Stimulated activated CD8-positive, alpha-beta memory T cell treated with anti-CD3 and anti-CD28 coated beads, Interleukin-7, amount 100 ng/mL, for 1 hour (primary cell): ENCODE data around the gene IER3.
A peak's percentile ranks its signal among the peaks of the same experiment; 100 is the strongest.

Experiments
- DNase-seq, 2 donors: peaks; one replicate each; pipeline ENCODE4 v3.0.0-alpha.2; 2020; ENCODE audit warnings: low read depth in 2 of 2

IER3 gene, protein sequence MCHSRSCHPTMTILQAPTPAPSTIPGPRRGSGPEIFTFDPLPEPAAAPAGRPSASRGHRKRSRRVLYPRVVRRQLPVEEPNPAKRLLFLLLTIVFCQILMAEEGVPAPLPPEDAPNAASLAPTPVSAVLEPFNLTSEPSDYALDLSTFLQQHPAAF

DNA sequence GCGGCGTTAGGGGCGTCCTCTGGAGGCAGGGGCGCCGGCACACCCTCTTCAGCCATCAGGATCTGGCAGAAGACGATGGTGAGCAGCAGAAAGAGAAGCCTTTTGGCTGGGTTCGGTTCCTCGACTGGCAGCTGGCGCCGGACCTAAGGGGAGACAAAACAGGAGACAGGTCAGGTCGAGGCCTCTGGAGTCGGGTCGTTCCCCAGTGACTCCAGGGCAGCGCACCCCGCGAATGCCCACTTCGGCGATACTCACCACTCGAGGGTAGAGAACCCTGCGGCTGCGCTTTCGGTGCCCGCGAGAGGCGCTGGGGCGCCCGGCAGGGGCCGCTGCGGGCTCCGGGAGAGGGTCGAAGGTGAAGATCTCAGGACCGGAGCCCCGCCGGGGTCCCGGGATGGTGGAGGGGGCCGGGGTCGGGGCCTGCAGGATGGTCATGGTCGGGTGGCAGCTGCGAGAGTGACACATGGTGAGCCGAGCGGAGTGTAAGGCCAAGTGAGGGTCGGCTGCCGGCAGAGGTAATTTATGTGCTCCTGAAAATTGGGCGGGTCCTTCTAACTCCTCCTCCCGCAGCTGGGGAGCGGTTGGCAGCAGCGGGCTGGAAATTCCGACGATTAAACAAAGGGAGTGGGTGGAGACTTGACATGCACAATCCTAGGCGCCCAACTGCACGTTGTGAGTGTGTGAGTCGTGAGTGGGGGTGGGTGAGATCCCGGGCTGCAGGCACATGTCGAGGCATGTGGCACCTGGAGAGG, at the start of gene IER3:
Gene IER3 (minus strand): TSS at position 494 of the 752 bp plus-strand sequence. CDS start 29 bp downstream, at position 465.
- DNase-seq, result no peak

- DNase-seq, result no peak
These were observed 49.3 kb upstream of the IER3 start for GRCh38 chr6:30793521-30794194.

DNA sequence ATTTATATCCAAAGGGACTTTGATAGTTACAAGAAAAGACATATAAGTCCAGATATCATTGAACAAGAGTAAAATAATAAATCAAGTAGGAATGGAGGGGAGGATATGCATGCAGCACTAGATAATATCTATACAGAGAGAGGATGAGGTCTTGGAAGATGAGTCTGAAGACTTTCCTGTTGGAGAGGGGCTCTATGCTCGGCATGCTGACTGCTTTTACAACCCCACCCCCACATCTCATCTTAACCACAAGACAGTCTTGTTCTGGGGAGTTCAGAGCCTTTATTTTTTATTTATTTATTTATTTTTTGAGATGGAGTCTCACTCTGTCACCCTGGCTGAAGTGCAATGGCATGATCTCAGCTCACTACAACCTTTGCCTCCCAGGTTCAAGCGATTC, 48.4 kb upstream of the IER3 start:
- no peak for DNase-seq

GRCh38 chr6:30790724-30791383, 46.5 kb upstream of the IER3 start:
- no peak for DNase-seq

- no peak for DNase-seq
These were observed 45.3 kb upstream of the IER3 start for GRCh38 chr6:30789606-30790005.

GRCh38 chr6:30787954-30788353, 43.6 kb upstream of the IER3 start:
- DNase-seq, result no peak

DNA sequence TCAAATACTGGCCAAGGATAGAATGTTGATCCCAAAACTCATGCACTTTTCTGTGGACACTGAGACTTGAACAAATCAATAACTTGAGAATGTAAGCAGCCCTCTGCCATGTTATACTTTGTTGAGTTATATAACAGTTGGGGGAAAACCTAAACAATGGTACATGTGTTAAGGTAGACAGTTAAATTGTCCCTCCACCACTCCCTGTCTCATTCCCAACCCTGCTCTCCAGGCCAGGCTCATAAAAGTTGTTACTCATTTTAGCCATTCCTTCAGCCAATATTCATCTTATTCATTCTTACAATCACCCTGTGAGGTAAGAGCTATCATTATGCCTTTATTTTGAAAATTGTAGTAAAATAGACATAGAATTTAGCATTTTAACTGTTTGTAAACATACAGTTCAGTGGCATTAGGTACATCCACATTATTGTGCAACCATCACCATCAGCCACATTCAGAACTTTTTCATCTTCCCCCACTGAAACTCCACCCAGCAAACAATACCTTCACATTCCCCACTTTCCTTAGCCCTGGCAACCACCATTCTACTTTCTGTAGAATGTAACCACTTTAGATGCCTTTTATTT, 38.2 kb upstream of the IER3 start:
- DNase-seq, result no peak

GRCh38 chr6:30781743-30782424, 37.5 kb upstream of the IER3 start:
- no peak for DNase-seq

DNA sequence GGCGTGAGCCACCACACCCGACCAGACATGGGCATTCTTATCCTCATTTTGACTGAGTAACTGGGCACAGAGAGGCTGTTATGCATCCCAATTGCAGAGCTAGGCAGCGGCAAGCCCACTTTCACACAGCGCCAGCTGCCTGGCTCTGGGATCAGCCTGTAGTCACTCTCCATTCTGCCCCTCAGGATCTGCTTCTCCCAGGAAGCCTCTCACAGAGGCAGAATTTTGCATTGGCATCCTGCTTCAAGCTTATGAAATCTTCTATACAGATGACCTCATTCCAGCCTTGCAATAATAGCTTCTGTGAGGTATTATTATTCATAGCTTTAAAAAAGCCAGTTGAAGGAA, 37.0 kb upstream of the IER3 start:
- no peak for DNase-seq

- DNase-seq, result no peak
These were observed 36.2 kb upstream of the IER3 start for GRCh38 chr6:30780642-30780920.

- no peak for DNase-seq
These were observed 35.7 kb upstream of the IER3 start for GRCh38 chr6:30779850-30780641.

DNA sequence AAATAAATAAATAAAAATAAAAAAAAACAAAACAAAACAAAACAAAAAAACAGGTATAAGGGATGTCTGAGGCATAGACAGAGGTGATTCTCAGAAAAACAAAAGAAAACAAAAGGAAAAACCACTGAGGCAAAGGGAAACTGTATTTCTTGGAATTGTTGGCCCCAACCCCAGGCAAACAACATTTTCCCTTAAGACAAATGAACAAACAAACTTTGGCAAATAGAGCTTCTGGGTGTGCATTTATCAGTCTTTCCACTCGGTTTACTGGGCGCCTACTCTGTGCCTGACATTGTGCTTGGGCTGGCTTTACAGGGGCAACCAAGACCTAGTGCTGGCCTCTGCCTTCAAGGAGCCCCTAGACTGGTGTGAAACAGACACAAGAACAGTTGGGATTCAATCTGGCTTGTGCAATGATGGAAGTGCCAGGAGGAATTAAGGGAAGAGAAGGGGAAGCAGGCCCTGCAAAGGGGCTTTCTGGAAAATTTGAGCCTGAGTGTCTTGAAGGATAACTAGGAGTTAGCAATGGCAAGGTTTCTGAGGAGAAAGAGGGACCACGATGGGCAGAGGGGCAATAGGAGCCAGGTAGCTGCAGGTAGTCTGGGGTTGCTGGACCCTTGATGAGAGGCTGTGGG, 33.8 kb upstream of the IER3 start:
- DNase-seq, result no peak

DNA sequence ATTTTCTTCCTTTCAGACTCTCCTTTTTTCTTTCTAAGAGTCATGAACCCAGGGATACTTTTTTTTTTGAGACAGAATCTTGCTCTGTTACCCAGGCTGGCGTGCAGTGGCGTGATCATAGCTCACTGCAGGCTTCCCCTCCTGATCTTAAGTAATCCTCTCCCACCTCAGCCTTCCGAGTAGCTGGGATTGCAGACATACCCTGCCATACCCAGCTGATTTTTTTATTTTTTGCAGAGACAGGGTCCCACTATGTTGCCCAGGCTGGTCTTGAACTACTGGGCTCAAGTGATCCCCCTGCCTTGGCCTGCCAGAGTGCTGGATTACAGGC, 32.8 kb upstream of the IER3 start:
- DNase-seq, result no peak

GRCh38 chr6:30776390-30777154, 32.2 kb upstream of the IER3 start:
- DNase-seq, result no peak

DNA sequence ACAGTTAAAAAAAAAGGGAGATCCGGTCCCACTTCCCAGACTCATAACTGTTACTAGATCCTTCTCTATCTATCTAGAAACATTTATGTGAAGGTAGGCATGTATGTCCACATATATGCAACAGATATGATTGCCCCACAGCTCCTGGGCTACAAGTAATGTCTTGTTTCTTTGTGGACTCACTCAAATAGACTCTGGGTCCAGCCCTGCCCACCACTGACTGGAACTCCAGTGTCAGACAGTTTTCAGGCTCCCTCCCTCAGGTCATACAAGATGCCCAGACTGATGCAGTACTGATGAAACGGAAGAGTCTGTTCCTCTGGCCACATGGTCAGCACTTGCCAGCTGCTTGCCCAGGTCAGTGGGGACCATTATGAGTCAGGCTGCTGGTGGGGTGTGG, 30.8 kb upstream of the IER3 start:
- no peak for DNase-seq

GRCh38 chr6:30774701-30775100, 30.4 kb upstream of the IER3 start:
- no peak for DNase-seq

GRCh38 chr6:30770592-30770991, 26.2 kb upstream of the IER3 start:
- no peak for DNase-seq

- no peak for DNase-seq
These were observed 25.6 kb upstream of the IER3 start for GRCh38 chr6:30769853-30770524.

DNA sequence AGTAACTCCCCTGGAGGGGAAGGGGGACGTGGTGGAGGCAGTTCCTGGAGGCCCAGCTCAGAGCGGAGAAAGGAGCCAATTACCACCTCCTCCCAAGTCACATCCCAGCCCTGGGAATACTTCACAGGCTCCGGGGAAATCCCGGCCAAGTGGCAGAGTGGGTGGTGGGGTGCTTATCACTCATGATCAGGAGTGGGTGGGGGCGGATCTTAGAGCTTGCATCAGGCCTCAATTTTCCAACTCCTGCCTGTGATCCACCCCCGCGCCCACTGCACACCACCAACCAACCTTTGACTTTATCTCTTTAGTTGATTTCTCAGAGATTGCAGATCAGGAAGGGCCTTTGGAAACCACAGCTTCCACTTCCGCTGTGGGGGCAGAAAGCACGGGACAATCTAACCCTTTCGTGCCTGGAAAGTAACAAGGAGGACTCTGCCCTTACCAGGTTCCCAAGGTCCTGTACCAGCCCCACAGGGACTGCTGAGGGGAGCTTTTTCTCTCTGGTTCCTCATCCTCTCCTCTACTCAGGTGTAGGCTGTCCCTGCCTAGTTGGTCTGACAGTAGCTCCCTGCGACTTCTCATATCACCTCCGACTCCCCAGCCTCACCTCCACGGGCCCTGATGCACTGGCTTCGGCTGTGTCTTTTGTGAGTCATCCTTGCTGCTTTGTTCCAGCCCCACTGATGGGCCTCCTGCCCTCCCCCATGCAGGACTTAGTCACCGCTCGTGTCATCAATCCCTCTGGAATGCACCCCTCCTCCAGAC, 24.9 kb upstream of the IER3 start:
- DNase-seq, result peak; percentile 22 to 47
